CD4-positive, CD25-positive, alpha-beta regulatory T cell (primary cell): ENCODE data around the gene PBX1. TPM values are rescaled to one million over a fixed set of nuclear protein-coding genes. Genes with fewer than 3 reads are reported as not detected.

Experiments
- ATAC-seq, 2 donors: fragments of 150-1000 bp; cut with Tn5 transposase; one replicate each; pipeline ENCODE4 v1.10.0; 2021; ENCODE audit warnings: low read depth in 2 of 2, moderate number of reproducible peaks in 2 of 2, moderate library complexity in 1 of 2
- DNase-seq, 3 donors: peaks; one replicate each; pipeline versions ENCODE4 v3.0.0 to v3.0.0-alpha.2; 2012 to 2022; ENCODE audit warnings: mixed read lengths in 1 of 3
- H3K27ac ChIP-seq: one replicate; pipeline ENCODE4 v1.7.0; 2013; ENCODE audit warnings: mild to moderate bottlenecking, low read length; ENCODE audit not compliant: insufficient read depth, poor library complexity, severe bottlenecking
- H3K27me3 ChIP-seq: one replicate; pipeline ENCODE4 v1.7.0; 2013; ENCODE audit warnings: low read length; ENCODE audit not compliant: control insufficient read depth, insufficient read depth
- H3K36me3 ChIP-seq: one replicate; pipeline ENCODE4 v1.7.0; 2013; ENCODE audit warnings: mild to moderate bottlenecking, low read length, moderate library complexity; ENCODE audit not compliant: control insufficient read depth, insufficient read depth
- H3K4me1 ChIP-seq: 2 replicates; pipeline ENCODE4 v1.7.0; 2013; ENCODE audit warnings: mild to moderate bottlenecking, low read length; ENCODE audit not compliant: insufficient read depth, control insufficient read depth, poor library complexity, severe bottlenecking
- H3K4me3 ChIP-seq: one replicate; pipeline ENCODE4 v1.7.0; 2013; ENCODE audit warnings: low read depth, mild to moderate bottlenecking, low read length, moderate library complexity
- H3K9me3 ChIP-seq, 2 experiments: 1 replicate in 1 of 2; 2 replicates in 1 of 2; pipeline ENCODE4 v1.7.0; 2013; ENCODE audit warnings: low read length in 2 of 2, mild to moderate bottlenecking in 1 of 2, moderate library complexity in 1 of 2; ENCODE audit not compliant: control insufficient read depth in 2 of 2
- H3K27ac Mint-ChIP-seq, 3 donors: one replicate each; pipeline ENCODE4 v1.8.0; 2020 to 2022; ENCODE audit warnings: mild to moderate bottlenecking in 3 of 3, mixed read lengths in 3 of 3, moderate library complexity in 2 of 3
- H3K27me3 Mint-ChIP-seq: one replicate; pipeline ENCODE4 v1.8.0; 2022; ENCODE audit warnings: mild to moderate bottlenecking, mixed read lengths
- H3K36me3 Mint-ChIP-seq: one replicate; pipeline ENCODE4 v1.8.0; 2020; ENCODE audit warnings: mixed read lengths
- H3K4me1 Mint-ChIP-seq, 4 donors: one replicate each; pipeline ENCODE4 v1.8.0; 2020 to 2022; ENCODE audit warnings: mixed read lengths in 4 of 4, mild to moderate bottlenecking in 1 of 4
- H3K4me3 Mint-ChIP-seq, 4 donors: one replicate each; pipeline ENCODE4 v1.8.0; 2020 to 2022; ENCODE audit warnings: mild to moderate bottlenecking in 4 of 4, mixed read lengths in 4 of 4, moderate library complexity in 3 of 4
- H3K9me3 Mint-ChIP-seq, 7 donors: one replicate each; pipeline ENCODE4 v1.8.0; 2020 to 2022; ENCODE audit warnings: mixed read lengths in 7 of 7, mild to moderate bottlenecking in 3 of 7, moderate library complexity in 2 of 7
- polyA plus RNA-seq, 4 donors: library from polyadenylated mRNA; unstranded; fragments of 300-500 nt; fragmentation: Illumina TruSeq; gene quantifications; one replicate each; pipeline ENCODE4 v1.2.3, GENCODE V29; 2021
- total RNA-seq: library from RNA; stranded (reverse); gene quantifications from one replicate; pipeline ENCODE4 v1.2.3, GENCODE V29; 2022

PBX1 gene
- total and polyA plus RNA-seq, 5 donors from 2014 or later: 0.03 to 1.7 (median 0.10) TPM; not detected in 2

- Histone ChIP-seq H3K4me1 (no peaks in the 10 kb centered on the region), H3K27me3 (no peaks in the 10 kb centered on the region), H3K27ac (no peak overlapping the region), H3K36me3 (no peaks in the 10 kb centered on the region), H3K9me3 (no peaks in the 10 kb centered on the region), H3K4me3 (no peak overlapping the region)
- Mint-ChIP-seq H3K27me3 (no peaks in the 10 kb centered on the region), H3K9me3 (peaks cover 0 to 3% (median 0%) of the 10 kb centered on the region in 7 donors), H3K4me3 (no peak overlapping the region), H3K4me1 (no peaks in the 10 kb centered on the region), H3K27ac (no peak overlapping the region), H3K36me3 (no peaks in the 10 kb centered on the region)
- no peak for DNase-seq
- no peak for ATAC-seq
Measured at GRCh38 chr1:164756741-164757140, 197.8 kb downstream of the PBX1 start.

- peaks cover 0 to 3% (median 0%) of the 10 kb centered on the region in 7 donors for H3K9me3 Mint-ChIP-seq
- ATAC-seq (no peak), DNase-seq (no peak)
- Histone ChIP-seq H3K27ac (no peak overlapping the region), H3K36me3 (no peaks in the 10 kb centered on the region), H3K27me3 (no peaks in the 10 kb centered on the region), H3K9me3 (no peaks in the 10 kb centered on the region), H3K4me1 (no peaks in the 10 kb centered on the region), H3K4me3 (no peak overlapping the region)
- H3K36me3 Mint-ChIP-seq: no peaks in the 10 kb centered on the region
- H3K27me3 Mint-ChIP-seq: no peaks in the 10 kb centered on the region
- H3K4me3 Mint-ChIP-seq: no peak overlapping the region
- H3K27ac Mint-ChIP-seq: no peak overlapping the region
- no peaks in the 10 kb centered on the region for H3K4me1 Mint-ChIP-seq
Measured at GRCh38 chr1:164757625-164758024, 198.6 kb downstream of the PBX1 start.

- no peaks in the 10 kb centered on the region for H3K4me1 Mint-ChIP-seq
- H3K27me3 ChIP-seq: no peaks in the 10 kb centered on the region
- DNase-seq (no peak), ATAC-seq (no peak)
- H3K27ac ChIP-seq: no peak overlapping the region
- no peaks in the 10 kb centered on the region for H3K9me3 ChIP-seq
- H3K27ac Mint-ChIP-seq: no peak overlapping the region
- no peak overlapping the region for H3K4me3 Mint-ChIP-seq
- H3K4me3 ChIP-seq: no peak overlapping the region
- no peaks in the 10 kb centered on the region for H3K36me3 ChIP-seq
- no peaks in the 10 kb centered on the region for H3K36me3 Mint-ChIP-seq
- H3K27me3 Mint-ChIP-seq: no peaks in the 10 kb centered on the region
- H3K4me1 ChIP-seq: no peaks in the 10 kb centered on the region
- peaks cover 0 to 4% (median 2%) of the 10 kb centered on the region in 7 donors for H3K9me3 Mint-ChIP-seq
Measured at GRCh38 chr1:164759144-164759920, 200.3 kb downstream of the PBX1 start.

- H3K27ac Mint-ChIP-seq: no peak overlapping the region
- no peaks in the 10 kb centered on the region for H3K27me3 Mint-ChIP-seq
- no peak for DNase-seq
- no peak overlapping the region for H3K4me3 ChIP-seq
- H3K9me3 ChIP-seq: no peaks in the 10 kb centered on the region
- no peak overlapping the region for H3K4me3 Mint-ChIP-seq
- no peaks in the 10 kb centered on the region for H3K4me1 ChIP-seq
- no peak for ATAC-seq
- peaks cover 0 to 4% (median 2%) of the 10 kb centered on the region in 7 donors for H3K9me3 Mint-ChIP-seq
- no peaks in the 10 kb centered on the region for H3K4me1 Mint-ChIP-seq
- H3K27me3 ChIP-seq: no peaks in the 10 kb centered on the region
- H3K36me3 ChIP-seq: no peaks in the 10 kb centered on the region
- H3K27ac ChIP-seq: no peak overlapping the region
- no peaks in the 10 kb centered on the region for H3K36me3 Mint-ChIP-seq
Measured at GRCh38 chr1:164759979-164760469, 201.0 kb downstream of the PBX1 start.

GRCh38 chr1:164760569-164760968, 201.6 kb downstream of the PBX1 start:
- Histone ChIP-seq H3K36me3 (no peaks in the 10 kb centered on the region), H3K9me3 (no peaks in the 10 kb centered on the region)
- H3K27ac Mint-ChIP-seq: no peak overlapping the region

GRCh38 chr1:164761009-164761408, 202.0 kb downstream of the PBX1 start:
- no peaks in the 10 kb centered on the region for H3K36me3 ChIP-seq
- DNase-seq: no peak
- H3K27me3 ChIP-seq: no peaks in the 10 kb centered on the region
- no peak overlapping the region for H3K27ac Mint-ChIP-seq
- H3K27me3 Mint-ChIP-seq: no peaks in the 10 kb centered on the region
- ATAC-seq: no peak
- H3K36me3 Mint-ChIP-seq: no peaks in the 10 kb centered on the region
- no peaks in the 10 kb centered on the region for H3K4me1 ChIP-seq
- H3K4me3 ChIP-seq: no peak overlapping the region
- no peak overlapping the region for H3K27ac ChIP-seq
- H3K4me3 Mint-ChIP-seq: no peak overlapping the region
- no peaks in the 10 kb centered on the region for H3K4me1 Mint-ChIP-seq
- H3K9me3 Mint-ChIP-seq: peaks cover 0 to 4% (median 2%) of the 10 kb centered on the region in 7 donors
- H3K9me3 ChIP-seq: no peaks in the 10 kb centered on the region

More at GRCh38 chr1:164760569-164760968, 201.6 kb downstream of the PBX1 start:
- Histone ChIP-seq H3K4me3 (no peak overlapping the region), H3K27me3 (no peaks in the 10 kb centered on the region), H3K27ac (no peak overlapping the region), H3K4me1 (no peaks in the 10 kb centered on the region)
- Mint-ChIP-seq H3K9me3 (peaks cover 0 to 4% (median 2%) of the 10 kb centered on the region in 7 donors), H3K36me3 (no peaks in the 10 kb centered on the region), H3K4me3 (no peak overlapping the region), H3K27me3 (no peaks in the 10 kb centered on the region), H3K4me1 (no peaks in the 10 kb centered on the region)
- ATAC-seq (no peak), DNase-seq (no peak)

GRCh38 chr1:164763098-164763497, 204.1 kb downstream of the PBX1 start:
- Histone ChIP-seq H3K9me3 (no peaks in the 10 kb centered on the region), H3K4me3 (no peak overlapping the region), H3K27me3 (no peaks in the 10 kb centered on the region), H3K36me3 (no peaks in the 10 kb centered on the region), H3K4me1 (no peaks in the 10 kb centered on the region), H3K27ac (no peak overlapping the region)
- no peak for DNase-seq
- Mint-ChIP-seq H3K9me3 (peaks cover 0 to 4% (median 2%) of the 10 kb centered on the region in 7 donors), H3K27ac (no peak overlapping the region), H3K4me1 (no peaks in the 10 kb centered on the region), H3K27me3 (no peaks in the 10 kb centered on the region), H3K4me3 (no peak overlapping the region), H3K36me3 (no peaks in the 10 kb centered on the region)
- ATAC-seq: no peak

GRCh38 chr1:164764333-164764732, 205.3 kb downstream of the PBX1 start:
- ATAC-seq: no peak

More at GRCh38 chr1:164764333-164764732, 205.3 kb downstream of the PBX1 start:
- Histone ChIP-seq H3K9me3 (no peaks in the 10 kb centered on the region), H3K36me3 (no peaks in the 10 kb centered on the region), H3K4me1 (no peaks in the 10 kb centered on the region), H3K4me3 (no peak overlapping the region), H3K27ac (no peak overlapping the region), H3K27me3 (no peaks in the 10 kb centered on the region)
- Mint-ChIP-seq H3K4me3 (no peak overlapping the region), H3K27me3 (no peaks in the 10 kb centered on the region), H3K36me3 (no peaks in the 10 kb centered on the region), H3K4me1 (no peaks in the 10 kb centered on the region), H3K27ac (no peak overlapping the region), H3K9me3 (peaks cover 0 to 5% (median 3%) of the 10 kb centered on the region in 7 donors)
- no peak for DNase-seq
